GM12878 (cell line): ENCODE data around the gene CACNG8. TPM values are rescaled to one million over a fixed set of nuclear protein-coding genes. Genes with fewer than 3 reads are reported as not detected.

Experiments
- ATAC-seq: fragments of 200-7000 bp; cut with Tn5 transposase; 3 replicates; pipeline ENCODE4 v1.9.1; 2020; ENCODE audit warnings: mild to moderate bottlenecking, moderate library complexity
- BruUV-seq: library from RNA; stranded (reverse); fragments of 400-500 nt; replicated peaks from 2 replicates; lab custom pipeline; 2021; lab: Mats Ljungman, UMichigan
- CTCF ChIA-PET: fragments of 300-600 bp; sonication (Branson Sonifier 250); formaldehyde crosslinking; extraction: SDS; loops from one replicate; lab custom pipeline; 2021; ENCODE audit warnings: inconsistent platforms; lab: Yijun Ruan, JAX
- POLR2A ChIA-PET: fragments of 350-600 bp; formaldehyde crosslinking; extraction: SDS; loops from one replicate; lab custom pipeline; 2021; ENCODE audit warnings: inconsistent platforms; lab: Charles Lee
- RAD21 ChIA-PET: fragments of 300-600 bp; sonication (Branson Sonifier 250); formaldehyde crosslinking; loops from one replicate; lab custom pipeline; 2023; ENCODE audit warnings: antibody characterized with exemption; ENCODE audit not compliant: unreplicated experiment; lab: Charles Lee
- SMC1A ChIA-PET: fragments of 300-600 bp; sonication (Branson Sonifier 250); formaldehyde crosslinking; loops from one replicate; lab custom pipeline; 2023; ENCODE audit not compliant: unreplicated experiment, uncharacterized antibody; lab: Charles Lee
- DNase-seq: peaks from one replicate; pipeline ENCODE4 v3.0.0-alpha.2; 2011; ENCODE audit warnings: low read depth, low spot score
- FAIRE-seq: peaks from 3 replicates; lab custom pipeline; 2011; peaks lifted over from hg19 to GRCh38; lab: Jason Lieb, UNC
- H2AFZ ChIP-seq: 2 replicates; pipeline ENCODE4 v1.6.0; 2011; ENCODE audit warnings: low read depth, low read length, control low read depth; ENCODE audit not compliant: control insufficient read depth
- H3K27ac ChIP-seq: 2 replicates; pipeline ENCODE4 v1.5.1; 2011; ENCODE audit warnings: control low read depth; ENCODE audit not compliant: control insufficient read depth, insufficient read depth
- H3K27me3 ChIP-seq, 2 experiments: replicated peaks in 1 of 2; 2 replicates each; pipeline versions ENCODE4 v1.6.0 to v1.6.1; 2011; ENCODE audit warnings: low read length in 1 of 2; ENCODE audit not compliant: control insufficient read depth in 2 of 2, insufficient read depth in 2 of 2
- H3K36me3 ChIP-seq, 2 experiments: 2 replicates each; pipeline ENCODE4 v1.5.1; 2011; ENCODE audit warnings: low read length in 1 of 2; ENCODE audit not compliant: control insufficient read depth in 2 of 2, insufficient read depth in 2 of 2
- H3K4me1 ChIP-seq: 2 replicates; pipeline ENCODE4 v1.6.1; 2011; ENCODE audit warnings: mild to moderate bottlenecking, low read length, moderate library complexity, mixed read lengths; ENCODE audit not compliant: control insufficient read depth, insufficient read depth
- H3K4me2 ChIP-seq: 2 replicates; pipeline ENCODE4 v1.6.0; 2011; ENCODE audit warnings: control low read depth; ENCODE audit not compliant: control insufficient read depth, insufficient read depth
- H3K4me3 ChIP-seq: fragments of 200-600 bp; sonication (generic); 2 replicates; pipeline ENCODE4 v1.5.1; 2016
- H3K79me2 ChIP-seq: 2 replicates; pipeline ENCODE4 v1.6.0; 2011; ENCODE audit warnings: low read length; ENCODE audit not compliant: control insufficient read depth, insufficient read depth
- H3K9ac ChIP-seq: 2 replicates; pipeline ENCODE4 v1.8.0; 2011; ENCODE audit warnings: low read length, control low read depth, mixed read lengths; ENCODE audit not compliant: control insufficient read depth, insufficient read depth
- H3K9me3 ChIP-seq: replicated peaks from 3 replicates; pipeline ENCODE4 v1.5.1; 2011; ENCODE audit warnings: mild to moderate bottlenecking, low read length; ENCODE audit not compliant: control insufficient read depth, insufficient read depth
- H4K20me1 ChIP-seq: 2 replicates; pipeline ENCODE4 v1.6.0; 2011; ENCODE audit not compliant: control insufficient read depth, insufficient read depth
- DPF2 ChIP-seq: fragments of 450-650 bp; IDR thresholded peaks from 2 replicates; pipeline ENCODE4 v1.6.1; 2017; ENCODE audit warnings: mild to moderate bottlenecking
- ELK1 ChIP-seq: IDR thresholded peaks from 2 replicates; pipeline ENCODE4 v1.6.1; 2012; ENCODE audit warnings: low read depth, low read length, improper control_type of control experiment
- IRF5 ChIP-seq: fragments of 450-650 bp; IDR thresholded peaks from 2 replicates; pipeline ENCODE4 v1.6.1; 2017; ENCODE audit warnings: borderline replicate concordance
- YBX1 ChIP-seq: fragments of 450-650 bp; IDR thresholded peaks from 2 replicates; pipeline ENCODE4 v1.6.1; 2016; ENCODE audit warnings: antibody characterized with exemption
- WGBS: methylation state at CpG from one replicate; pipeline ENCODE4 v1.1.6; 2016; ENCODE audit warnings: low lambda C conversion rate; ENCODE audit not compliant: insufficient replicate concordance, insufficient coverage; ENCODE audit errors: missing lambda C conversion rate; 5-methylcytosine and 5-hydroxymethylcytosine counted together
- in situ Hi-C: fragments of 300-500 bp; cut with MboI; formaldehyde crosslinking; loops from 9 replicates; pipeline ENCODE4 v1.14.3; 2018; ENCODE audit warnings: mixed read lengths
- intact Hi-C: fragments of 100-400 bp; cut with micrococcal nuclease; formaldehyde crosslinking; loops from one replicate; pipeline ENCODE4 v1.14.2; 2022; ENCODE audit not compliant: unreplicated experiment
- polyA plus RNA-seq, 11 experiments: library from polyadenylated mRNA; depleted of rRNA in 4 of 11; unstranded in 6 of 11; stranded (reverse) in 5 of 11; fragments of >200 nt; fragmentation: Nextera tagmentation in 4 of 11; fragmentation: Illumina TruSeq in 1 of 11; extraction: Ambion mirVana in 4 of 11; extraction: Trizol in 1 of 11; gene quantifications; 1 replicate in 1 of 11; 2 replicates in 10 of 11; pipeline versions ENCODE4 v1.2.1 to v1.2.3, GENCODE V29; 2011 to 2016; ENCODE audit warnings: inconsistent platforms in 2 of 11, missing spikeins in 2 of 11, low read depth in 1 of 11
- total RNA-seq, 4 experiments: library from RNA; depleted of rRNA in 3 of 4; stranded (reverse); fragments of >200 nt in 3 of 4; fragmentation: Illumina TruSeq in 1 of 4; extraction: Trizol in 1 of 4; gene quantifications; 2 replicates each; pipeline versions ENCODE4 v1.2.1 to v1.2.3, GENCODE V29; 2013 to 2021

Gene CACNG8
- total and polyA plus RNA-seq, 10 of the 15 experiments (the other 5 are each of a cell fraction or from before 2014, with no cell fraction given): not detected

- H3K9ac ChIP-seq: no peak overlapping the region
- H3K27ac ChIP-seq: no peak overlapping the region
- no peaks in the 10 kb centered on the region for H3K27me3 ChIP-seq
- 49% methylated on average over 10 of the region's 10 CpGs for WGBS
- no peak overlapping the region for H2AFZ ChIP-seq
- ATAC-seq (no peak), DNase-seq (no peak), FAIRE-seq (no peak)
- H3K9me3 ChIP-seq: no peaks in the 10 kb centered on the region; the same call in 2 of the 3 replicates
- ChIA-PET SMC1A (no interaction called here), POLR2A (no interaction called here), CTCF (no interaction called here), RAD21 (no interaction called here)
- no peaks in the 10 kb centered on the region for H4K20me1 ChIP-seq
- intact Hi-C loops (no loop called here), in situ Hi-C loops (no loop called here)
- H3K4me1 ChIP-seq: no peaks in the 10 kb centered on the region
- no peak overlapping the region for H3K4me2 ChIP-seq
- no peaks in the 10 kb centered on the region for H3K36me3 ChIP-seq
- H3K4me3 ChIP-seq: no peak overlapping the region
- no peaks in the 10 kb centered on the region for H3K79me2 ChIP-seq
- no TSS peak for BruUV-seq
- TF ChIP-seq ELK1 (no peak), IRF5 (no peak), DPF2 (no peak), YBX1 (no peak)
Observed at GRCh38 chr19:54002495-54003315, 40.0 kb downstream of the CACNG8 start.
